GM06990 (cell line): ENCODE results near the gene PDLIM7.

Source experiments
- DNase-seq: peaks from one replicate; pipeline ENCODE4 v3.0.0-alpha.2; 2011; ENCODE audit not compliant: insufficient read length; ENCODE audit errors: extremely low read depth
- H3K27me3 ChIP-seq: replicated peaks from 2 replicates; pipeline ENCODE4 v1.6.0; 2011; ENCODE audit warnings: low read length; ENCODE audit not compliant: control insufficient read depth, insufficient read depth
- H3K36me3 ChIP-seq: 2 replicates; pipeline ENCODE4 v1.5.1; 2011; ENCODE audit warnings: low read length; ENCODE audit not compliant: control insufficient read depth, insufficient read depth
- H3K4me3 ChIP-seq: replicated peaks from 2 replicates; pipeline ENCODE4 v1.5.1; 2011; ENCODE audit warnings: low read depth, mild to moderate bottlenecking, control low read depth, low read length
- TF ChIP-seq, protein P1 (sequence below): IDR thresholded peaks from 2 replicates; pipeline ENCODE4 v1.5.1; 2011; ENCODE audit warnings: low read length, control low read depth, mild to moderate bottlenecking, inconsistent platforms; ENCODE audit not compliant: insufficient read depth, poor library complexity, severe bottlenecking

PDLIM7 gene, protein sequence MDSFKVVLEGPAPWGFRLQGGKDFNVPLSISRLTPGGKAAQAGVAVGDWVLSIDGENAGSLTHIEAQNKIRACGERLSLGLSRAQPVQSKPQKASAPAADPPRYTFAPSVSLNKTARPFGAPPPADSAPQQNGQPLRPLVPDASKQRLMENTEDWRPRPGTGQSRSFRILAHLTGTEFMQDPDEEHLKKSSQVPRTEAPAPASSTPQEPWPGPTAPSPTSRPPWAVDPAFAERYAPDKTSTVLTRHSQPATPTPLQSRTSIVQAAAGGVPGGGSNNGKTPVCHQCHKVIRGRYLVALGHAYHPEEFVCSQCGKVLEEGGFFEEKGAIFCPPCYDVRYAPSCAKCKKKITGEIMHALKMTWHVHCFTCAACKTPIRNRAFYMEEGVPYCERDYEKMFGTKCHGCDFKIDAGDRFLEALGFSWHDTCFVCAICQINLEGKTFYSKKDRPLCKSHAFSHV

GRCh38 chr5:177497292-177498012 lies at the start of gene PDLIM7:
Gene PDLIM7, minus strand, starts transcription at chr5:177497604. Its CDS starts 1,092 bp downstream, at chr5:177496512.
- Histone ChIP-seq H3K27me3 (peaks cover 2% of the 10 kb centered on the region), H3K36me3 (no peaks in the 10 kb centered on the region), H3K4me3 (peak within 1 kb of the TSS; percentile 62)
- TF ChIP-seq, protein P1, sequence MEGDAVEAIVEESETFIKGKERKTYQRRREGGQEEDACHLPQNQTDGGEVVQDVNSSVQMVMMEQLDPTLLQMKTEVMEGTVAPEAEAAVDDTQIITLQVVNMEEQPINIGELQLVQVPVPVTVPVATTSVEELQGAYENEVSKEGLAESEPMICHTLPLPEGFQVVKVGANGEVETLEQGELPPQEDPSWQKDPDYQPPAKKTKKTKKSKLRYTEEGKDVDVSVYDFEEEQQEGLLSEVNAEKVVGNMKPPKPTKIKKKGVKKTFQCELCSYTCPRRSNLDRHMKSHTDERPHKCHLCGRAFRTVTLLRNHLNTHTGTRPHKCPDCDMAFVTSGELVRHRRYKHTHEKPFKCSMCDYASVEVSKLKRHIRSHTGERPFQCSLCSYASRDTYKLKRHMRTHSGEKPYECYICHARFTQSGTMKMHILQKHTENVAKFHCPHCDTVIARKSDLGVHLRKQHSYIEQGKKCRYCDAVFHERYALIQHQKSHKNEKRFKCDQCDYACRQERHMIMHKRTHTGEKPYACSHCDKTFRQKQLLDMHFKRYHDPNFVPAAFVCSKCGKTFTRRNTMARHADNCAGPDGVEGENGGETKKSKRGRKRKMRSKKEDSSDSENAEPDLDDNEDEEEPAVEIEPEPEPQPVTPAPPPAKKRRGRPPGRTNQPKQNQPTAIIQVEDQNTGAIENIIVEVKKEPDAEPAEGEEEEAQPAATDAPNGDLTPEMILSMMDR = no peak
- peak; percentile 98 for DNase-seq

DNA sequence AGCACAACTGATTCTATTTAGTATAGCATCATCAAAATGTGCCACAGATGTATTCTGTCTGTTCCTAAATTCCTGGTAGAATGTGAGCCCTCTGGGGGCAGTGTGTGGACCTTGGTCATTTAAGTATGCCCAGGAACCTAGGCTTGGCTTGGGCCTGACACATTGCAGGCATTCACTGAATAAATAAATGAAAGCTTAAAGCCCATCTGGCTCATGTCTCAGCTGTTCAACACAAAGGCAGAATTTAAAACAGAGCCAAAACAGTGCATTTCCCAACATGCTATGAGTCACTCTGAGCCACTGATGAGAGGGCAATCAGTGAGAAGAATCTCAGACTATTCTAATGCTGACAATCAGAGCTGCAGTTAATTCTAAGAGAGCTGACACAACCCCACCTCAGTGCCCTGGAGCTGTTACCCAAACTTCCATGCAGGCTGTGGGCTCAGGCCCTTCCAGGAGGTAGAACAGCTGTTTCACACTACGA lies 48.9 kb upstream of the PDLIM7 start:
- H3K36me3 ChIP-seq = peaks cover 6% of the 10 kb centered on the region
- no peak overlapping the region for H3K4me3 ChIP-seq

GRCh38 chr5:177545487-177546257 lies 48.3 kb upstream of the PDLIM7 start:
- peaks cover 6% of the 10 kb centered on the region for H3K36me3 ChIP-seq
- TF ChIP-seq, protein P1 = no peak
- H3K4me3 ChIP-seq = no peak overlapping the region
- no peaks in the 10 kb centered on the region for H3K27me3 ChIP-seq
- no peak for DNase-seq

More for the DNA sequence above, 48.9 kb upstream of the PDLIM7 start:
- no peaks in the 10 kb centered on the region for H3K27me3 ChIP-seq
- TF ChIP-seq, protein P1 = no peak
- no peak for DNase-seq

- Histone ChIP-seq H3K27me3 (no peaks in the 10 kb centered on the region), H3K36me3 (peaks cover 6% of the 10 kb centered on the region)
Measured at GRCh38 chr5:177542816-177543465, 45.5 kb upstream of the PDLIM7 start.

More at GRCh38 chr5:177542816-177543465, 45.5 kb upstream of the PDLIM7 start:
- TF ChIP-seq, protein P1 = no peak
- H3K4me3 ChIP-seq = no peak overlapping the region
- no peak for DNase-seq
